Putamen (tissue), 1 donor: Measurements from ENCODE around the gene NR1D2.
A peak's percentile ranks its signal among the peaks of the same experiment; 100 is the strongest.

Source experiments
- DNase-seq: peaks from one replicate; pipeline ENCODE4 v3.0.0-alpha.2; 2016; ENCODE audit warnings: low spot score

NR1D2 gene

DNA sequence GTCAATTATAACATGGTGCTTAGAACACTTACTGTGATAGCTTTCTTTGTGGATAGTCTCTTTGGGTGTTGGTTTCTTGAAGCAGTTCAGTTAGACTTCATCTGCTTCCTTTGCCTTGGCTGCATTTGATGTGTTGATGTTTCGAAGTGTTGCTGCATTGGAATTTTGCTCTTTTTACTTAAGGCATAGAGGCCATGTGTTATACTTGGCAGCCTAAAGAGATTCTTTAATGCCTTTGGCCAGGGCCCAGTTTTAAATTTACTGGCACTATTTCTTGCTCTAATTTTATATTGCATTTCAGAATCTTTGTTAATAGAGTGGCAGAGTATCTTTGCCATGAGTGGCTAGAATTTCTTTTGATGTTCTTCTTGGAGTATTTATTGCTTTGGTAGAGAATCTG lies 21.2 kb downstream of the NR1D2 start:
- no peak for DNase-seq

DNA sequence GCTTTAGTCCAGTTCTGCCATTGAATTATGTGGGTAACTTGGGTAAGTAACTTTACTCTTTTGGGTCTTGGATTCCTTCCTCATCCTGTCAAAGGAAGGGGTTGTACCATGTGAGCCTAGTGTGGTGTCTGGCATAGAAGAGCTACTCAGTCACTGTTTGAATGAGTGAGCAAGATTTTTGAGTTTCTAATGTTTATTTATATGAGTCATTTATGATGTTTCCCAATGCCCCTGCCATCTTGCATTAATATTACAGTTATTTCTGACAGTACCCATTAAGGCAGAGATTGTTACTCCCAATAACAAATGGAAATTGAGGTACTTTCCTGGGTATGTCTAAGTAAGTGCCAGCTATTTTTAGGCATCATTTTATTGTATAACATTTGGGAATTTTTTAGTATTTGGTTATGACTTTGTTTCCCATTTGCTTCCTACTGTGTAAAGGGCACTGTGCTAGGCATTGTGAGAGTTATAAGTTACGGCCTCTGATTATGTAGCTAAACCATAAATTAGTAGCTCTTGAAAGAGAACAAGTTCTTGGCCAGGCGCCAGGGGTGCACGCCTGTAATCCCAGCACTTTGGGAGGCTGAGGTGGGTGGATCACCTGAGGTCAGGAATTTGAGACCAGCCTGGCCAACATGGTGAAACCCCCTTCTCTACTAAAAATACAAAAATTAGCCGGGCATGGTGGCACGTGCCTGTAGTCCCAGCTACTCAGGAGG lies 23.5 kb downstream of the NR1D2 start:
- DNase-seq, result no peak

DNA sequence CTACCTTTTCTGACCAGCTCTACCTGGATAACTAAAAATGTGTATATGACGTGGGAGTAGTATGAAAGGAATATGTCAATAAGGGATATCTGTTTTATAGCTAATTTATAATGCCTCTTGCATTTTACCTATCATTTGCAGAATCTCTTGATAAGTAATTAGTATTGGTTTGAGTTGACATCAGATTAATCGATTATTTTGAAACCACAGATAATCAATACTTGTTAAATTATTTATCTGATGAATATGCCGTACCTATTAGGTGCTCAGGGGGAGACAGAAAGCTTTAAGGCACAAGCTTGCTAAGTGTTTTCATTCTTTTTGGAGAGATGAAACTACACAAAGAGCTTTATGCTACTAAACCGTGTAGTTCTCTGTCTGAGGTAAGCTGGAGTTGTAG lies 24.3 kb downstream of the NR1D2 start:
- DNase-seq, result no peak

DNA sequence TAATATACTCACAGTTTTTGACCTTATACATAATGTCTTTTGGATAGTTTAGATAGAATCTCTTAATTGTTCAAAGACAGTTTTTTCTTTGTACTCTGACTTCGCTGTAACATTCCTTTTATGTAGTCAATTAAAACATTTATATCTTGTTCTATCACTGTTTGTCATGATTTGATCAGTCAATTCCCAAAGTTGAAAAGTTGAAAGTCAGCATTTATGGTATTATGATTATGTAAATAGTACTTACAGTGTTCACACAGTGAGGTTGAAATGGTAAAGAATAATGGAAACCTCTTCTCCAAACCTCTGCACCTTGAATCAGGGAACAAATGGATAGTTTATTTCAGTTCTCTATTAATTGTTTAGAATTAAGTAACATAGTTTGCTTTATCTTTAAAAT lies 26.6 kb downstream of the NR1D2 start:
- no peak for DNase-seq

DNA sequence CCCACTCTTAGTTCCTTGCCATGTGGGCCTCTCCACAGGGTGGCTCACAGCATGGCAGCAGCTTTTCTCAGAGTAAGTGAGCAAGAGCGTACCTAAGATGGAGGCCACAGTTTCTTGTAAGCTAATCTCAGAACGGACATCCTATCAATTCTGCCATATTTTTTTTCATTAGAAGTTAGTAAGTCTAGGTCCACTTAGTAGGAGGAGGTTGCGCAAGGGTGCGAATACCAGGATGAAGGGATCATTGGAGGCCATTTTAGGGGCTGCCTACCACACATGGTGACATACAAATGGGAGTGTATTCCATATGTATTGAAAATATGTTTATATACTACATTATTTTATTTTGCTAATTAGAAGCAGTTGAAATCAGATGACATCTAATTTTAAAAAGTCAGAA lies 31.5 kb downstream of the NR1D2 start:
- no peak for DNase-seq

DNA sequence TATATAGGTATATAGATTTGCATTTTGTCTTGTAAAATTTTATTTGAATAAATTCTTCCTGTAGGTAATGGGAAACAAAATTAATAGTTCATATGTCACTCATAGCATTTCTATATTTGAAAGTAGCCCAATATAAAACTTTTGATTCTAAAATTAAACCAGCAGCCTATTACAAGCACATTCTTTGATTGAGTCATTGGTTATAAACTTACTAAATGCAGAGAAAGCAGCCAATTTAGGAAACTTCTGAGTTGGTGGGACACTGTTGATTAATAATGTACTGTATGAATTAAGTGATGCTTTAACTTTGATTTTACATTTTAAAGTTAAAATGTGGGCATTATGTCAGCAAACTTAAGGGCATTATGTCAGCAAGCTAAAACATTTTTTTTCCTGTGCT lies 34.5 kb downstream of the NR1D2 start:
- no peak for DNase-seq

DNA sequence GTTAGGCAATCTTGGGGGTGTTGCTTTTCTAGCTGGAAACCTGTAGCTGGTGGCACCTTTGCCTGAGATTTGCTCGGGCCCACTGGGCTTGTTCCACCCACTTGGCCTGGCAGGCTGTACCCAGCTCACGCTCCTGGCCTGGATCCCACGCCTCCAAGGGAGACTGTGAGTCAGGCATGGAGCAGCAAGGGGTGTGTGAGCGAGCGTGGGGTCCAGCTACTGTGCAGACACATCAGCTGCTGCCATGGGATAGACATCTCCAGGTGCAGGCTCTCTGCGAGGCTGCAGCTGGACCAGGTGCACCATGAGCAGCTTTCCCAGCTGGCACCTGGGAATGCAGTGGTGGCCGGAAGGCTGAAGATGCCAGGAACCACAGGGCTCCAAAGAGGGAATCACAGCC lies 36.0 kb downstream of the NR1D2 start:
- no peak for DNase-seq

DNA sequence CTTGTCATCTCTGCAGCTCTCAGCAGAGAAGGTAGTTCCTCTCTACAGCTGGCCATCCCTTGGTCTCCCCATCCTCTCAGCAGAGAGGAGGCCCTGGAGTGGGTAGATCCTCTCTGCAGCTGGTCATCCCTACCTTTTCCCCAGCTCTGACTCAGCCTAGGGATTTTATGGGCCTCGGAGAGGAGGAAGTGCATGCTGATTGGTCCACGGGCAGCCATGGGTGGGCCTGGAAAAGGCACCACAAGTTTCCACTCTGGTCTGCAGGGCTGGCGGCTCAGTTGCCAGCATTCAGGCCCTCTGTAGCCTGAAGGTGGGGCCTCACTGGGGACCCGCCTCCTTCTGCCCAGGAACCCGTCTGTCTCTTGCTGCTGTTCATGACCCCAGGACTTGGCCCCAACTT lies 36.9 kb downstream of the NR1D2 start:
- no peak for DNase-seq

DNA sequence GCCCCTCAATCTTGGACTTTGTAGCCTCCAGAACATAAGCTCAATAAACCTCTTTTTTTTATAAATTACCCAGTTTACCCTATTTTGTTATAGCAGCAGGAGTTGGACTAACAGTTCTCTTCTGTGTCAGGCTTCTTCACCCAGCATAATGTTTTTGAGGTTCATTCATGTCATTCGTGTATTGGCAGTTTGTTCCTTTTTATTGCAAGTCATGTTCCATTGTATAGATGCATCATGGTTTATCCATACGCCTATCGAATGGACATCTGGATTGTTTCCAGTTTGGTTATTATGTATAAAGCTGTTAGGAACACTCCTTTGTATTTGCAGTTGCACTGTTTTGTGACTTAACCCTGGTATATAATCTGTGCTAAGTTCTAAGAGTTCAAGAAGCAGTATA lies 39.8 kb downstream of the NR1D2 start:
- DNase-seq, result no peak

DNA sequence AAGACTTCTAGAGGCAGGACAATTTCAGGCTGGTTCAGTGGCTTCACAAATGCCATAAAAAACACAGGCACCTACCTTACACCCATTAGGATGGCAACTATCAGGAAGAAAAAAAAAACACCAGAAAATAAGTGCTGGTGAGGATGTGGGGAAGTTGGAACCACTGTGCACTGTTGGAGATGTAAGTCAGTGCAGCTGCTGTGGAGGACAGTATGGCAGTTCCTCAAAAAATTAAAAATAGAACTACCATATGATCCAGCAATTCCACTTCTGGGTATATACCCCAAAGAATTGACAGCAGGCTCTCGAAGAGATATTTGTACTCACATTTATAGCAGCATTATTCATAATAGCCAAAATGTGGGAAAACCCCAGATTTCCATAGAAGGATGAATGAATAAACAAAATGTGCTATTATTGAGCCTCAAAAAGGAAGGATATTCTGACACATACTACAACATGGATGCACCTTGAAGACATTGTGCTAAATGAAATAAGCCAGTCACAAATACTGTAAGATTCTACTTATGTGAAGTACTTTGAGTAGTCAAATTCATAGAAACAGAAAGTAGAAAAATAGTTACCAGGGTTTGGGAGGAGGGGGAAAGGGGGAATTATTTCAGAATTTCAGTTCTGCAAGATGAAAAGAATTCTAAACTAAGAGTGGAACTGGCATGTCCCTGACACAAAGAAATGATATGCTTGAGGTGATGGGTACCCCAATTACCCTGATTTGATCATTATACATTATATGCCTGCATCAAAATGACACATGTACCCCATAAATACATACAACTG lies 40.9 kb downstream of the NR1D2 start:
- no peak for DNase-seq

DNA sequence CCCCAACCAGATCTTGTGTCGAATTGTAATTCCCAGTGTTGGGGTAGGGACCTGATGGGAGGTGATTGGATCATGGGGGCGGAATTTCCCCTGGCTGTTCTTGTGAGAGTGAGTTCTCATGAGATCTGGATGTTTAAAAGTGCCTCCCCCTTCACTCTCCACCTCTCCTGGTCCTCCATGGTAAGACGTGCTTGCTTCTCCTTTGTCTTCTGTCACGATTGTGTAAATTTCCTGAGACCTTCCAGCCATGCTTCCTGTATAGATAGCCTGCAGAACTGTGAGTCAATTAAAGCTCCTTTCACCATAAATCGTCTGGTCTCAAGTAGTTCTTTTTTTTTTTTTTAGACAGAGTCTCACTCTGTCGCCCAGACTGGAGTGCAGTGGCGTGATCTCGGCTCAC lies 42.3 kb downstream of the NR1D2 start:
- no peak for DNase-seq

DNA sequence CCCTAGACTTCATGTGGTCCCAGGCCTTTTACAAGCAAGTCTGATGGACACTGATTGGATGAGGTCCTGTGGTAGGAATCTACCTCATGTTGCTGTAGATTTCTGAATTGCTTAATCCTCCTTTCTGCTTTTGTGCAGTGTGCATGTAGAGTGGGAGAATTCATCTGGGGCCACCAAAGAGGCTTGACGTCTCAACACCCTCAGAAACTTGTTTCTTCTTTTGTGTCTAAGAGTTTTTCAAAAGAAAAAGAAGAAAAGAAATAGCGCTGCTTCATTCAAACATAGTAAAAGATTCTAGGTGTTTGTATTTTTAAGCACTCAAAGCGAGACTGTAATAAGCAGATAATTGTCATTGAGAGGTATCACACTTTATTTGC lies 46.2 kb downstream of the NR1D2 start:
- peak; percentile 34 for DNase-seq

DNA sequence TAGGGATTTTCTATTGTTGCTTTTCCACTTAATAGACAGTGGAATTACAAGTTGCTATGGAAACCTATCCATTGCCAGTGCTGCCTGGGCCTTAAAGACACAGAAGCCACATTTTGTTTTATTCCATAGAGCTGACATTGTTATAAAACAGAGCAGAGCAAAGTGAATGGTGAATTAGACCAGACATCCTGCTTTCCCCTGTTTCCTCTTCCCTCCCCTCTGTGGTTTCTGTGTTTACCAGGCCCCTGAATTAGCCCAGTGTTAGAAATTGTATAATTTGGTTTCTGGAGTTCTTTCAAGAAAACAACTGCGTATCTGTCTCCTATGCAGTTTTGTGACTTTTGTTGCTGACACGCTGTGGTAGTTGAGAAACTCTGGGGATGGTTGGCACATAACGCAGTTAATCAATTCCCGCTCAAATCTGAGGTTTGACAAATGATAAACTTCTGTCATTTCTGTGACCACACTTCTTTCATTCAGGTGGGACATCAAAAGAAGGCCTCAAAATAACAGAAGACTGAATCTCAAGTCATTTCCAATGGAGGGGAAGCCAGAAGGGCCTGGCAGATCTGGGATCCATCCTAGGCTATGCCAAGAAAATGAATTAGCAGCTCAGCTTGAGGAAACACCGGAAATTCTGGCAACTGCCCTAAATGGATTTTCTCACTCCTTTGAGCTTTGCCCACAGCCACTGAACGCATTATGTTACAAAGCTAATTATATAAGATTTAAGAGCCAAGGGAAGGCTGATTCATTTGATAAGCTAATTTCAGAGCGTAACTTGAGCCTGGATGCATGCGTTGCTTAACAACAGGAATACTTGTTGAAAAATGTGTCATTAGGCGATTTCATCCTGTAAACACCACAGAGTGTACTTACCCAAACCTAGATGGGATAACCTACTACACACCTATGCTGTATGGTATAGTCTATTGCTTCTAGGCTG lies 46.9 kb downstream of the NR1D2 start:
- DNase-seq, result peak; percentile 86

DNA sequence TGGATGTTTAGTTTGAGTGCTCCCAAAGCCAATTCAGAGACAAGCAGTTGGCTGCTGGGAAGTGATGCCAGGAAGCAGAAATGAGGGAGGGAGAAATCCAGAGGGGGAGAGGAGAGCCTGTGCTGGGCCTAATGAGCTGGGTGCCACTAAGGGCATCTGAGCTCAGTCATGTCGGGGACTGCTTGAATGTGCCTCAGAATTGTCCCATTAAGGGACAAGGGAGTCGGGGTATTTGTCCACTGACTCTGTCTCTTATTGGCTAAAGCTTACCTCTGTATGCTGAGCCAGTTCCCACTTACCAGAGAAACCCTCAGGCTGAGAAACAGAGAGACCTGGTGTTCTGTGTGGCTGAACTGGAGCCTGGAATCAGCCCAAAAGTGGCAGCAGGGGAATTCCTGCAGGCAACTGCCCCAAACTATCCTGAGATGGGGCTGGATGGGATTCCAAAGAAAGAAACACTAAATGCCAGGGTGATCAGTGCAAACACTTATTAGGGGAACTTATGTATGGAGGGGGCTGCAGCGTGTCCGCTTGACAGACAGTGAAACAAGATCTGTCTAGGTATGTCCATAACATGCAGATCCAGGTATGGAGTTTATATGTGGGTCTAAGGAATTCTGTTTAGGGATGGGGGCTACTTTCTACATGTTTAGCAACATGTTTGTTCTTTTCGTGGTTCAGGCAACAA lies 48.6 kb downstream of the NR1D2 start:
- no peak for DNase-seq

DNA sequence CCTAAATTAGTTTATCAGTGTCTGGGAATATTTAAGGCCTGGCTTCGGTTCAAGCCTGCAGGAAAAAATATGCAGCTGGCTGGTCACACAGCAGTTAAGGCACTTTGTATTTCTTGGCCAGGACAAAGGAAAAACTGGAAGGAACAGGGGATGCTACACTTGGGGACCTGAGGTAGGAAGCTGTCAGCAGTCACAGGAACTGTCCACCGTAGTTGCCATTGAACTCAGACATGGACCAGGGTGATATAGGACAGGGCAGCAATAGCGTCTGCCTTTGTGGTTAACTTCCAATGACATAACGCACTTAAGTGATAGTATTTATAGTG lies 49.1 kb downstream of the NR1D2 start:
- no peak for DNase-seq

DNA sequence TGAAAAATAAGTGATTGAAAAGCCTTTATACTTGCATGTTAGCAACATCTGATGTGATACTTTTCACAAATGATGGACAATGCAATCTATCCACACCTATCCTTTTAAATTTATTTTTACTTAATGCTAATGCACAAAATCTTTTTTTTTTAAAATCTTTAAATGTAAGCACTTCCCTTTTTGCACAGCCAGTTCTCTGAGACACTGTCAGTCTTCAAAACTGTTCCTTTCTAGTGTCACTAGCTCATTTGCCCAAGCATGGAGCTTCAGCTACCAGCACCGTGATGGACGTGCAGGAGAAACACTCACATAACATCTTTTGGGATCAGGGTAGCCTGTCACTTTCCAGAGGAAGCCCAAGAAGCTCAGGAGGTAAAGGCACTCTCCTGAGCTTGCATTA lies 50.1 kb downstream of the NR1D2 start:
- DNase-seq, result no peak

DNA sequence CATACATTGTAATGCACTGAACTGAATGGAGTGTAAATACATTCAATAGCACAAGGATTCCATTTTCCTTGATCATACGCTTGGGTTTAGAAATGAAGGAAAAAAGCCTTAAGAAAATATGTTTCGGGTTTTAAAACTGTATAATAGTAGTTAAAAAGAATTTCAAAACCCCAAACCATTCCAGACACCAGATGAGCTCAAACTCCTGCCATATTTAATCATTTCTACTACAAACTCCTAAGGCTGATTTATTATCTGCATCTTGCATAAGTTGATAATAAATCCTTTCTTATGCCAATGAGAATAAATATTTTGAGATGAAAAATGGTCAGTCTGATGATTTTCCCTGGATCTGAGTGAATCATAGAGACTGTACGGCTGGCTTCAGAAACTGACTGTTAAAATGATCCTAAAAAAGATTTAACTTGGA lies 51.0 kb downstream of the NR1D2 start:
- DNase-seq, result no peak

DNA sequence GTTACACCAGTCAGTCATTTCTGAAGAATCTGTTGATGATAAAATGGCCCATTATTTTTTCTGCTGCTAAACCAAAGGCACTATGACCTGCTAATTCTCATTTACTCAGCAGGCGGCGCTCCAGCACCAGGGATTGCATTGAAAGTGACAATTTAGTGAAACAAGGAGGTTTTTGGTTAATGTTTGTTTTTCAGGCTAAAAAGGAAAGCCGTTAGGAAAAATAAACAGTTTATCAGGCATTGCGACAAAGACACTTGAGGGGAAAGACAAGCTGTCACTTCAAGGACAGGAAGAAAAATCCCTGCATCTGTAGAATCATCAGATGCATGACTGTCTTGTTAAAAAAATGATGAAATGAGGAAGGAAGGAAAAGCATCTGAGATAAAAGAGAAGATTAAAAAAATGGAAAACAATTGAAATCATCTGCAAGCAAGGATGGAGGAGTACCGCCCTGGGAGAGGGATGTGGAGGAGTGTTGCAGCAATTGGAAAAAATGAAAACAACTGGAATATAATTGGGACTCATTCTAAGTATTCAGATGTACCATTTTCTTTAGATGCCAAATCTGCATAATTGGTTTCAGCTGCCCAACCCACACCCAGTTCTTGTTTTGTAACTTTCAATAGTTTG lies 54.0 kb downstream of the NR1D2 start:
- DNase-seq, result peak; percentile 75

DNA sequence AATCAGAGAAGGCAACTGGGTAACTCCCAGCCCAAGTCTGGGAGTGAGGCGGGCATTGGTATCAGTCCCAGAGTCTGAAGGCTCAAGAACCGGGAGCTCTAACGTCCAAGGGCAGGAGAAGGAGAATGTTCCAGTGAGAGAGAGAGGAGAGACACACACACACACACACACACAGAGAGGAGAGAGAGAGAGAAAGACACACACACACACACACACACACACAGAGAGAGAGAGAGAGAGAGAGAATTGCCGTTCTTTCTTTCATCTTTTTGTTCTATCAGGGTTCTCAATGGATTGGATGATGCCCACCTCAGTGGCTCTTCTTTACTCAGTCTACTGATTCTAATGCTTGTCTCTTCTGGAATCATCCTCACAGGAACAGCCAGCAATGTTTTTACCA lies 57.0 kb downstream of the NR1D2 start:
- DNase-seq, result no peak

DNA sequence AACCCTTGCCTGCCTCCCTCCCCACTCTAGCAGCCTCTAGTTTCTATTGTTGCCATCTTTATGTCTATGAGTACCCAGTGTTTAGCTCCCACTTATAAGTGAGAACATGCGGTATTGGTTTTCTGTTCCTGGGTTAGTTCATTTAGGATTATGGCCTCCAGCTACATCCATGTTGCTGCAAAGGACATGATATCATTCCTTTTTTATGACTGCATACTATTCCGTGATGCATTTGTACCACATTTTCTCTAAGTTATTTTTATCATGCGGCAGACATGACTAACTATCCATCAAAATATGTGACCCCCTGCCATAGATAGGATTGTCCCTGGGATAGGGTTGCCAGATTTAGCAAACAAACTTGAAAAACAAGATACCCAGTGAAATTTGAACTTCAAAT lies 58.4 kb downstream of the NR1D2 start:
- no peak for DNase-seq

DNA sequence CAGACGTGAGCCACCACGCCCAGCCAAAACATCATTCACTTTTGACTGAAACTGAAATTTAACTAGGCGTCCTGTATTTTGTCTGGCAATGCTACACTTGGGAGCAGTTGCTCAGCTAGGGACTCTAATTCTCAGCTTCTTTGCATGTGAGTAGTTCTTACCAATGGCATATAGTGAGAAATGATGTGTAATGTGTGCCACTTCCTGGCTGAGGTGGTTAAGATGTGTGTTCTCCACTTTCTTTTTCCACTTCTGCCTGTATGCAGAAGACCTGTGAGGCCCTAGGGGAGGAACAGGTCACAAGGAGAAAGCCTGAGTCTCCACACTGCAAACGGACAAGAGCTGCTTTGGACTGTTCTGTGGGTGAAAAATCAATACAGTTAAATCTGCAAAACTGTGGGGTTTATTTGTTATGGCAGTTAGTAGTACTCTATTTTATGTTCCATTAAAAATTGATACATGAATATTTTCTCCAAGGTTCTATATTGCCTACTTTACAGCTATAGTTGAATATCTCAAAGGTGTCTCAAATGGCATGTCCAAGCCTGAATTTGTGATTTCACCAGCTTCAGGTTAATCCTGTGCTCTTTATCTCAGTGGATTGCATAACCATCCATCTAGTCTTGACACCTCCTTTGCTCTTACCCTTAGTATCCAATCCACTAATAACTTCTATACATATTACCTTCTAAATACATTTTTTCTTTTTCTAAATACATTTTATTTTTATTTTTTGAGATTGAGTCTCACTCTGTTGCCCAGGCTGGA lies 59.3 kb downstream of the NR1D2 start:
- no peak for DNase-seq
